Measurements from ENCODE around the gene PINK1. TPM values are rescaled to one million over a fixed set of nuclear protein-coding genes. Genes with fewer than 3 reads are reported as not detected.

Gene PINK1
- total RNA-seq, 1 experiment from 2014 or later = 39.7 TPM

Other genes starting within 250 kb of the PINK1 start
- gene CAMK2N1, start 147.2 kb upstream of the PINK1 start, total RNA-seq (2014; rRNA removed) = 31.2 and 34.0 TPM in 2 replicates
- gene MUL1, start 125.3 kb upstream of the PINK1 start, total RNA-seq (2014; rRNA removed) = 54.0 and 54.1 TPM in 2 replicates
- 0.06 TPM in 1 of 2 replicates, not detected in the other for gene FAM43B, start 80.9 kb upstream of the PINK1 start, total RNA-seq (2014; rRNA removed)
- not detected in 2 replicates for gene CDA, start 44.4 kb upstream of the PINK1 start, total RNA-seq (2014; rRNA removed)
- 254 and 285 TPM in 2 replicates for gene DDOST, start 27.9 kb downstream of the PINK1 start, total RNA-seq (2014; rRNA removed)
- gene KIF17, start 84.5 kb downstream of the PINK1 start, total RNA-seq (2014; rRNA removed) = 0.13 and 0.75 TPM in 2 replicates
- gene SH2D5, start 99.2 kb downstream of the PINK1 start, total RNA-seq (2014; rRNA removed) = 0.71 and 0.98 TPM in 2 replicates
- 201 and 218 TPM in 2 replicates for gene HP1BP3, start 153.8 kb downstream of the PINK1 start, total RNA-seq (2014; rRNA removed)